HEK293 (cell line): ENCODE results near the gene ANK2.
"Not testable (repeated sequence)": the region's sequence is repeated elsewhere in the genome, so short reads cannot be mapped to it uniquely, and the experiment has no call there.

ENCODE experiments used
- CTCF ChIP-seq: fragments of 450-650 bp; formaldehyde crosslinking; IDR thresholded peaks from 2 replicates; pipeline ENCODE4 v1.5.1; 2016; ENCODE audit warnings: missing biosample characterization, missing genetic modification characterization
- PATZ1 ChIP-seq: fragments of 450-650 bp; formaldehyde crosslinking; IDR thresholded peaks from 2 replicates; pipeline ENCODE4 v1.5.1; 2016; ENCODE audit warnings: missing biosample characterization, missing genetic modification characterization
- PBX3 ChIP-seq: sonication (generic); formaldehyde crosslinking; IDR thresholded peaks from 2 replicates; pipeline ENCODE4 v1.8.1; 2022; ENCODE audit warnings: mild to moderate bottlenecking, moderate library complexity, missing genetic modification reagents
- PRDM4 ChIP-seq: fragments of 450-650 bp; formaldehyde crosslinking; IDR thresholded peaks from 2 replicates; pipeline ENCODE4 v1.5.1; 2017; ENCODE audit warnings: missing biosample characterization, missing genetic modification characterization
- SP2 ChIP-seq: fragments of 450-650 bp; formaldehyde crosslinking; IDR thresholded peaks from 2 replicates; pipeline ENCODE4 v1.5.1; 2016; ENCODE audit warnings: missing biosample characterization, missing genetic modification characterization
- WT1 ChIP-seq: fragments of 450-650 bp; formaldehyde crosslinking; IDR thresholded peaks from 2 replicates; pipeline ENCODE4 v1.5.1; 2016; ENCODE audit warnings: missing biosample characterization, missing genetic modification characterization
- ZBTB21 ChIP-seq: fragments of 450-650 bp; formaldehyde crosslinking; IDR thresholded peaks from 2 replicates; pipeline ENCODE4 v1.5.1; 2017; ENCODE audit warnings: missing biosample characterization, missing genetic modification characterization
- ZNF133 ChIP-seq: fragments of 450-650 bp; formaldehyde crosslinking; IDR thresholded peaks from 2 replicates; pipeline ENCODE4 v1.5.1; 2016; ENCODE audit warnings: missing biosample characterization, missing genetic modification characterization
- ZNF274 ChIP-seq, 2 experiments: fragments of 200-500 bp in 1 of 2; fragments of 450-650 bp in 1 of 2; sonication (Bioruptor generic) in 1 of 2; formaldehyde crosslinking in 1 of 2; IDR thresholded peaks; 2 replicates each; pipeline versions ENCODE4 v1.5.1 to v1.6.1; 2014 to 2016; ENCODE audit warnings: borderline replicate concordance in 1 of 2, inconsistent platforms in 1 of 2, low read length in 1 of 2, missing biosample characterization in 1 of 2, missing genetic modification characterization in 1 of 2
- ZNF426 ChIP-seq: fragments of 450-650 bp; formaldehyde crosslinking; IDR thresholded peaks from 2 replicates; pipeline ENCODE4 v1.5.1; 2017; ENCODE audit warnings: missing biosample characterization, missing genetic modification characterization, mild to moderate bottlenecking, inconsistent platforms, moderate library complexity
- ZNF558 ChIP-seq: fragments of 450-650 bp; formaldehyde crosslinking; IDR thresholded peaks from 2 replicates; pipeline ENCODE4 v1.5.1; 2016; ENCODE audit warnings: missing biosample characterization, missing genetic modification characterization
- ZNF639 ChIP-seq: fragments of 450-650 bp; formaldehyde crosslinking; IDR thresholded peaks from 2 replicates; pipeline ENCODE4 v1.5.1; 2016; ENCODE audit warnings: missing biosample characterization, missing genetic modification characterization
- ZNF792 ChIP-seq: fragments of 450-650 bp; formaldehyde crosslinking; IDR thresholded peaks from 2 replicates; pipeline ENCODE4 v1.5.1; 2016; ENCODE audit warnings: missing biosample characterization, missing genetic modification characterization
- TF ChIP-seq, protein P1 (sequence below): fragments of 450-650 bp; formaldehyde crosslinking; IDR thresholded peaks from 2 replicates; pipeline ENCODE4 v1.5.1; 2016; ENCODE audit warnings: missing biosample characterization, missing genetic modification characterization

DNA sequence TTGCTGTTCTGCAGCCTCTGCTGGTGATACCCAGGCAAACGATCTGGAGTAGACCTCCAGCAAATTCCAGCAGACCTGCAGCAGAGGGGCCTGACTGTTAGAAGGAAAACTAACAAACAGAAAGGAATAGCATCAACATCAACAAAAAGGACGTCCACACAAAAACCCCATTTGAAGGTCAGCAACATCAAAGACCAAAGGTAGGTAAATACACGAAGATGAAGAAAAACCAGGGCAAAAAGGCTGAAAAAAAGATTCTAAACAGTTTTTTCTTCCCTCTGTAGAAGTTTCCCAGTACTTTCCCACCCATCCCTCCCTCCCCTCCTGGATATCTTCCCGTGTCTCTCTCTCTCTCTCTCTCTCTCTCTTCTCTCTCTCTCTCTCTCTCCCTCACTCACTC, 136.8 kb downstream of the ANK2 start:
- TF ChIP-seq, protein P1, sequence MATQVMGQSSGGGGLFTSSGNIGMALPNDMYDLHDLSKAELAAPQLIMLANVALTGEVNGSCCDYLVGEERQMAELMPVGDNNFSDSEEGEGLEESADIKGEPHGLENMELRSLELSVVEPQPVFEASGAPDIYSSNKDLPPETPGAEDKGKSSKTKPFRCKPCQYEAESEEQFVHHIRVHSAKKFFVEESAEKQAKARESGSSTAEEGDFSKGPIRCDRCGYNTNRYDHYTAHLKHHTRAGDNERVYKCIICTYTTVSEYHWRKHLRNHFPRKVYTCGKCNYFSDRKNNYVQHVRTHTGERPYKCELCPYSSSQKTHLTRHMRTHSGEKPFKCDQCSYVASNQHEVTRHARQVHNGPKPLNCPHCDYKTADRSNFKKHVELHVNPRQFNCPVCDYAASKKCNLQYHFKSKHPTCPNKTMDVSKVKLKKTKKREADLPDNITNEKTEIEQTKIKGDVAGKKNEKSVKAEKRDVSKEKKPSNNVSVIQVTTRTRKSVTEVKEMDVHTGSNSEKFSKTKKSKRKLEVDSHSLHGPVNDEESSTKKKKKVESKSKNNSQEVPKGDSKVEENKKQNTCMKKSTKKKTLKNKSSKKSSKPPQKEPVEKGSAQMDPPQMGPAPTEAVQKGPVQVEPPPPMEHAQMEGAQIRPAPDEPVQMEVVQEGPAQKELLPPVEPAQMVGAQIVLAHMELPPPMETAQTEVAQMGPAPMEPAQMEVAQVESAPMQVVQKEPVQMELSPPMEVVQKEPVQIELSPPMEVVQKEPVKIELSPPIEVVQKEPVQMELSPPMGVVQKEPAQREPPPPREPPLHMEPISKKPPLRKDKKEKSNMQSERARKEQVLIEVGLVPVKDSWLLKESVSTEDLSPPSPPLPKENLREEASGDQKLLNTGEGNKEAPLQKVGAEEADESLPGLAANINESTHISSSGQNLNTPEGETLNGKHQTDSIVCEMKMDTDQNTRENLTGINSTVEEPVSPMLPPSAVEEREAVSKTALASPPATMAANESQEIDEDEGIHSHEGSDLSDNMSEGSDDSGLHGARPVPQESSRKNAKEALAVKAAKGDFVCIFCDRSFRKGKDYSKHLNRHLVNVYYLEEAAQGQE (tag by site-specific recombination), result not testable (repeated sequence)
- TF ChIP-seq PATZ1 (tag by site-specific recombination); CTCF (tag by site-specific recombination); ZNF274 (IDR thresholded peaks at IDR 0.05; ENCODE audit: low read length); ZNF274 (tag by site-specific recombination; IDR thresholded peaks at IDR 0.05; ENCODE audit: borderline replicate concordance); ZNF133 (tag by site-specific recombination); PBX3 (CRISPR knock-in tag); ZNF639 (tag by site-specific recombination); ZBTB21 (tag by site-specific recombination); ZNF558; SP2 (tag by site-specific recombination); ZNF426 (tag by site-specific recombination); PRDM4 (tag by site-specific recombination); ZNF792 (tag by site-specific recombination); WT1 (tag by site-specific recombination): not testable (repeated sequence)
